Nephron (organoid): ENCODE results near the gene SURF1.

Experiments used
- H3K27ac Mint-ChIP-seq, 3 experiments: 2 replicates each; pipeline ENCODE4 v1.8.0; 2020; ENCODE audit warnings: mixed read lengths in 3 of 3, mild to moderate bottlenecking in 2 of 3, moderate library complexity in 1 of 3
- H3K27me3 Mint-ChIP-seq: 2 replicates; pipeline ENCODE4 v1.8.0; 2021; ENCODE audit warnings: low read depth, mild to moderate bottlenecking, moderate library complexity, mixed read lengths
- H3K36me3 Mint-ChIP-seq: 2 replicates; pipeline ENCODE4 v1.8.0; 2020; ENCODE audit warnings: low read depth, mixed read lengths
- H3K4me1 Mint-ChIP-seq: 2 replicates; pipeline ENCODE4 v1.8.0; 2020; ENCODE audit warnings: mixed read lengths
- H3K4me3 Mint-ChIP-seq, 3 experiments: 2 replicates each; pipeline ENCODE4 v1.8.0; 2020; ENCODE audit warnings: mild to moderate bottlenecking in 3 of 3, mixed read lengths in 3 of 3, moderate library complexity in 2 of 3
- H3K9me3 Mint-ChIP-seq: 2 replicates; pipeline ENCODE4 v1.8.0; 2020; ENCODE audit warnings: mixed read lengths
- TF ChIP-seq, protein P1 (sequence below), 3 experiments: fragments of 200-600 bp; sonication (generic); IDR thresholded peaks; one replicate each; pipeline ENCODE4 v1.5.0; 2021; ENCODE audit warnings: antibody characterized with exemption in 3 of 3; ENCODE audit not compliant: unreplicated experiment in 3 of 3

SURF1 gene

DNA sequence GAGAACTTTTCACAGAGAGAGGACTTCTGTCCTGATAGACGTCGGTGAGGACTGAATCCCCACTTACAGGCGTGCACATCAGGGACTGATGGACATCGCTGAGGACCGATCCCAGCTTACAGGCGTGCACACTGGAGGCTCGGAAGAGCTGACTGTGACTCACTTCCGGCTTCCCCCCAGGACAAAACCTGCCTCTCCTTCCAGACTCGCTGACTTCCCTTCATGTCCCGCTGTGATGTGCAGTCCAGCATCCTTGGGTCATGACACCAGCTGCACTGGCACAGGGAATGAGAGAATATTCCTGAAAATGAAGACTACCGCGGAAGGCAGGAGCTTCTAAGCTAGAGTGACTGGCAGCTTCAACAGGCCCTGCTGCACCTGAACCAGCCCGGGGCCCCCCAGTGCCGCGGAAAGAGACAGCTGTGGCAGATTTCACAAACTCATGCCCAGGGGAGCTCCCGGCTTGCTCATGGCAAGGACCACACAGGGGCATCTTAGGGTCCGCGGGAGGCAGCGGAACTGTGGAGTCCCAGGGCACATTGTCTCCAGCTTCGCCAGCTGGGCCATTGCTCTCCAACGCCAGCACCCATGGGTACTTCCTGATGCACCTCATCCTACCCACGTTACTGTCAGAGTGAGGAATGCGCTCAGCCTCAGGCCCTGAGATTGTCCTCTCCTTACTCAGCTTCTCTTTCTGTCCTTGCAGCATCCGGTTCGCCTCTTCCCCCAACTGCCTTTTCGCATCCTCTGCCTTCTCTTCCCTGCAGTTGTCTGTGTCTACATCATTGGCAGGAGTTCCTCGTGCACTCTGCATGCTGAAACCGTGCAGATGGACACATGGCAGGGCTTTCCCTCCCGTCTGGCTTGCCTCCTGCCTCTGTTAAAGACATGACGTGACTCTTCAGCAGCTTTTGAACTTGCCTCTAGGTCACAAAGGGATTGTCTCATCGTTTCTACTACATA is 49.8 kb downstream of the SURF1 start:
- H3K9me3 Mint-ChIP-seq: peaks cover 9% of the 10 kb centered on the region
- peaks cover 9% of the 10 kb centered on the region for H3K27me3 Mint-ChIP-seq
- no peaks in the 10 kb centered on the region for H3K4me1 Mint-ChIP-seq
- no peak overlapping the region for H3K4me3 Mint-ChIP-seq
- TF ChIP-seq, protein P1, sequence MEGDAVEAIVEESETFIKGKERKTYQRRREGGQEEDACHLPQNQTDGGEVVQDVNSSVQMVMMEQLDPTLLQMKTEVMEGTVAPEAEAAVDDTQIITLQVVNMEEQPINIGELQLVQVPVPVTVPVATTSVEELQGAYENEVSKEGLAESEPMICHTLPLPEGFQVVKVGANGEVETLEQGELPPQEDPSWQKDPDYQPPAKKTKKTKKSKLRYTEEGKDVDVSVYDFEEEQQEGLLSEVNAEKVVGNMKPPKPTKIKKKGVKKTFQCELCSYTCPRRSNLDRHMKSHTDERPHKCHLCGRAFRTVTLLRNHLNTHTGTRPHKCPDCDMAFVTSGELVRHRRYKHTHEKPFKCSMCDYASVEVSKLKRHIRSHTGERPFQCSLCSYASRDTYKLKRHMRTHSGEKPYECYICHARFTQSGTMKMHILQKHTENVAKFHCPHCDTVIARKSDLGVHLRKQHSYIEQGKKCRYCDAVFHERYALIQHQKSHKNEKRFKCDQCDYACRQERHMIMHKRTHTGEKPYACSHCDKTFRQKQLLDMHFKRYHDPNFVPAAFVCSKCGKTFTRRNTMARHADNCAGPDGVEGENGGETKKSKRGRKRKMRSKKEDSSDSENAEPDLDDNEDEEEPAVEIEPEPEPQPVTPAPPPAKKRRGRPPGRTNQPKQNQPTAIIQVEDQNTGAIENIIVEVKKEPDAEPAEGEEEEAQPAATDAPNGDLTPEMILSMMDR (IDR thresholded peaks at IDR 0.05; ENCODE audit: unreplicated experiment in 3 of 3): no peak
- H3K36me3 Mint-ChIP-seq: no peaks in the 10 kb centered on the region
- no peak overlapping the region for H3K27ac Mint-ChIP-seq

DNA sequence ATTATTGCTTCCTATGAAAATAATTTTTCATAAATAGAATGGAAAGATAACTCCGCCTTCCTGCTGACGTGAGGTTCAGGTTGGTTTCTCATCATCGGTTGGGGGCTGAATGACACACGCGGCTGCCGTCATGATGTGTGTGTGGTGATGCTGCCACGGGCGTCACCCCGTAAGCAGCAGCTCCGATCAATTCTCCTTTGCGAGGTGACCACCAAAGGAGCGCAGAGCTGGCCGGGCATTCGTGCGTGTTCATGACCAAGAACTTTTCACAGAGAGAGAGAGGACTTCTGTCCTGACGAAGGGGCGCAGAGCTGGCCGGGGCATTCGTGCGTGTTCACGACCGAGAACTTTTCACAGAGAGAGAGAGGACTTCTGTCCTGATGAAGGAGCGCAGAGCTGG is 50.6 kb downstream of the SURF1 start:
- no peak overlapping the region for H3K27ac Mint-ChIP-seq
- H3K4me1 Mint-ChIP-seq: no peaks in the 10 kb centered on the region
- no peaks in the 10 kb centered on the region for H3K36me3 Mint-ChIP-seq
- H3K27me3 Mint-ChIP-seq: peaks cover 9% of the 10 kb centered on the region
- H3K4me3 Mint-ChIP-seq: no peak overlapping the region
- H3K9me3 Mint-ChIP-seq: peaks cover 9% of the 10 kb centered on the region
- TF ChIP-seq, protein P1 (IDR thresholded peaks at IDR 0.05; ENCODE audit: unreplicated experiment in 3 of 3): no peak

DNA sequence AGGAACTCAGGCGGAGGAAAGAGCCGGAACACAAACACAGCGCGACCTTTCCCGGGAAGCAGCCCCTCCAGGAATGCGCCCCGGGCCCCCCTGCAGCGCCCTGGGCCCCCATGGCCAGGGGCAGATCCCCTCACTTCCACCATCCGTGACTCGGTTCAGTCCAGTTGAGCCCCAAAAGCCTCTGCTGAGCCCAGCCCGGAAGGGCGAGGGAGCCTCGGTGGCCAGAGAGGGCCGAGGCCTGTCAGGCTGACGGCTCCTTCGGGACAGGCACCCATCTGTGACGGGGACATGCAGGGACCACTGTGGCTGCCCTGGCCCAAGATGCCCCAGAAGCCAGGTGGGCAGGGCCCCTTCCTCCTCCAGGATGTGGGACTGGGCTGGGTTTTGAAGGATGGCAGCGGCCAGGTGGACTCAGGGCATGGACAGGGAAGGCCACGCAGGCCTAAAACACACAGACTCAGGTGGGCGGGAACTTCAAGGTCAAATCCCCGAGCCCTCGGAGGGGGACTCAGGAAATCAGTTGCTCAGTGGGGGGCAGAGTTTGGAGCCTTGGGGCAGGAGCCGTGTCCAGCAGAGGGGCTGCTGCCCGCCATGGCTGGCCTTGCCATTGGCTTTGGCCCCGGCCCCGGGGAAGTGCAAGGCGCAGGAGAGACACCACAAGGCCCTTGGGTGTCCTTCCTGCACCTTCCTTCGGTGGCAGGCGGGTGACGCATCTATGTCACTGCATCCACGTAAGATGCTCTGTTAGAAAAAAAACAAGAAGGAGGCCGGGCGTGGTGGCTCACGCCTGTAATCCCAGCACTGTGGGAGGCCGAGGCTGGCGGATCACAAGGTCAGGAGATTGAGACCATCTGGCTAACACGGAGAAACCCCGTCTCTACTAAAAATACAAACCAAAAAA is 51.6 kb downstream of the SURF1 start:
- peaks cover 6% of the 10 kb centered on the region for H3K9me3 Mint-ChIP-seq
- no peak overlapping the region for H3K27ac Mint-ChIP-seq
- H3K4me1 Mint-ChIP-seq: no peaks in the 10 kb centered on the region
- no peak overlapping the region for H3K4me3 Mint-ChIP-seq
- peaks cover 9% of the 10 kb centered on the region for H3K27me3 Mint-ChIP-seq
- TF ChIP-seq, protein P1 (IDR thresholded peaks at IDR 0.05; ENCODE audit: unreplicated experiment in 3 of 3): no peak
- no peaks in the 10 kb centered on the region for H3K36me3 Mint-ChIP-seq

DNA sequence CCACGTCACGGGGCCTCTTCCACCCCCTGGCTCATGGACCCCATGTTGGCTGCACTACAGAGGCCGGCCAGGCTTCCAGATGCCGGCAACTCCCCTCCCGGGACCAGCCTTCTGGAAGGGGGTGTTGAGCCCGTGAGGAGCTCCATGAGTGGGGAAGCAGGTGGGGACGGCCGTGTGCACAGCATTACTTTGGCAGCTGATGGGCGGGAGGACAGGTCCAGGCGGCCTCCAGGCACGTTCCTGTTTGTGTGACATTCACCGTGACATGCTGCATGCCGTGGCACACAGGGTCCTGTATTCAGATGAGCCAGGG is 52.2 kb downstream of the SURF1 start:
- Mint-ChIP-seq H3K4me1 (no peaks in the 10 kb centered on the region), H3K36me3 (no peaks in the 10 kb centered on the region), H3K4me3 (no peak overlapping the region), H3K27ac (no peak overlapping the region), H3K9me3 (no peaks in the 10 kb centered on the region), H3K27me3 (peaks cover 9% of the 10 kb centered on the region)
- TF ChIP-seq, protein P1 (IDR thresholded peaks at IDR 0.05; ENCODE audit: unreplicated experiment in 3 of 3): no peak

DNA sequence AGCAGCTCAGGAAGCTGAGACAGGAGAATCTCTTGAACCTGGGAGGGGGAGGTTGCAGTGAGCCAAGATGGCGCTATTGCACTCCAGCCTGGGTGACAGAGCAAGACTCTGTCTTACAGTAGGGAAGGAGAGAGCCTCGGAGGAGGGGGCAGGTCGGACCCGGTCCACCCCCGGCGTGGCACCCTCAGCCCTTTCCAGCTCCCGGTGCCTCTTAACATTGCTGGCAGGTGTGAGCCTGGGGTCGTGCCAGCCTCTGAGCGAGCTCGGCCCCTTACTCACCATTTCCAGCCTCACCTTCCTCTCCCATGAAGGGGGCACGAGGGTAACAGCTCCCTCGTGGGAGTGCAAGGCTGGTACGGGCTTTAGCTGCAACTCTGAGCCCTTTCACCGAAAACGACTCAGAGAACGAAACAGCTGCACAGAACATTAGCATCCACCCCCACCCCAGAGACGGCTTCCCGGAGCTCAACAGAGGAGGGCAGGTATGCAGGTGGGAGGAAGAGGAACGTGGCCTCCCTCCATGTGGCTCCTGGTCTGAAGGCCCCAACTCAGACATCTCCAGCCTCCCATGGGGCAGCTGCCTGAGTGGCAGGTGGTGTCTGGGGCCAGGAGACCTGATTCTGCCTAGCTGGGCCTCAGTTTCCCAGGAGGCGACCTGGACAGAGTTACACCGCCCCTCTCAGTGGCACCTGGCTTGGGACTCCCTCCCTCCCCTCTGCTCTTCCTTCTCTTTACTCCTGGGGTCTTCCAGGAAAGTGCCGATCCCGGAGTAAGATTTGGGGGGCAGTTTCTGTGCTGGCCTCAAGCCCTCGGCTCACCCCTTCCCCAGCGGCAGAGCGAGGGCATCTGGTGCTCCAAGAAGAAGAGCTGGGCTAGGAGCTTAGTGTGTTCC is 52.8 kb downstream of the SURF1 start:
- H3K4me1 Mint-ChIP-seq: no peaks in the 10 kb centered on the region
- TF ChIP-seq, protein P1 (IDR thresholded peaks at IDR 0.05; ENCODE audit: unreplicated experiment in 3 of 3): no peak
- H3K27me3 Mint-ChIP-seq: peaks cover 9% of the 10 kb centered on the region
- H3K4me3 Mint-ChIP-seq: no peak overlapping the region
- no peak overlapping the region for H3K27ac Mint-ChIP-seq
- no peaks in the 10 kb centered on the region for H3K9me3 Mint-ChIP-seq
- H3K36me3 Mint-ChIP-seq: no peaks in the 10 kb centered on the region
